Cardiac septum (tissue), 1 donor: ENCODE measurements around the gene NFYB. TPM values are rescaled to one million over a fixed set of nuclear protein-coding genes. Genes with fewer than 3 reads are reported as not detected.
"Not testable (repeated sequence)": the region's sequence is repeated elsewhere in the genome, so short reads cannot be mapped to it uniquely, and the experiment has no call there.

Source experiments
- DNase-seq: peaks from one replicate; pipeline ENCODE4 v3.0.0-alpha.2; 2020; ENCODE audit warnings: low spot score
- intact Hi-C: fragments of 100-400 bp; cut with DNase I; formaldehyde crosslinking; loops from one replicate; pipeline ENCODE4 v1.14.0; 2022
- total RNA-seq: library from RNA; stranded (reverse); fragmentation: NEBNext Ultra II Directional; extraction: Animal tissue kit (Norgen Biotek cat#: 25700); gene quantifications from one replicate; pipeline ENCODE4 v1.2.1, GENCODE V29; 2021
- donor health status: DM: no; HTN: no; CAD: no.

NFYB gene
- total RNA-seq, 1 donor from 2014 or later: 31.1 TPM

DNA sequence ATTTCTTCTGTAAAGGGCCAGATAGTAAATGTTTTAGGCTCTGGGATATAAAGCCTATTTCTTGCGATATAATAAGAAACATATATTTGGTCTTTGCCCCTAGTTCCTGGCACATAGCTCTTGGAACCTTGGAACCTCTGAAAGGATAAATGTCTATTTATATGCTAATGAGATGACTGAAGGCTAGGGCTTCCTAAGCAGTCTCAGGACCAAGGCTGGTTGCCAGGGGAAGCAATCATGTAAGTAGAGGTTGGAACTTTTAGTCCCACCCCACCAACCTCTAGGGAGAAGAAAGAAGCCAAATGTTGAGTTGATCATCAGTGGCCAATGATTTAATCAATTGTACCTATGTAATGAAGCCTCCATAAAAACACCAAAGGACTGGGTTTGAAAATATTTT, 26.6 kb upstream of the NFYB start:
- DNase-seq: no peak
- intact Hi-C loops: no loop called here

DNA sequence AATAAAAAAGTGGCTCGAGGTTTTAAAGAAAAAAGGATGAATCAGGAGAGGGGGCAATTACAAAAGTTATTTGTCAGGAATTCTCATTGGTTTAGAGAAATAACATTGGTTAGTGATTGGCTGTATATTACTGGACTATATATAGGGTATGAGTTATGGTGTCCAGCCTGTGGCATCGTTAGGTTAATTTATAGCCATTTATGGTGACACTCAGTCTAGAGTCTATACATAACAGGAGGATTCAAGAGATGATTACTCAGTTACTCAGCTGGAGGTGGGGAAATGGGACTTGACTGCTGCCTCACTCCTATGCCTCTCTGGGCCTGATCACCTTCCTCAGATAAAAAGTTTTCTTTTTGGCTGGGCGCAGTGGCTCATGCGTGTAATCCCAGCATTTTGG, 25.6 kb upstream of the NFYB start:
- intact Hi-C loops: no loop called here
- DNase-seq: no peak

DNA sequence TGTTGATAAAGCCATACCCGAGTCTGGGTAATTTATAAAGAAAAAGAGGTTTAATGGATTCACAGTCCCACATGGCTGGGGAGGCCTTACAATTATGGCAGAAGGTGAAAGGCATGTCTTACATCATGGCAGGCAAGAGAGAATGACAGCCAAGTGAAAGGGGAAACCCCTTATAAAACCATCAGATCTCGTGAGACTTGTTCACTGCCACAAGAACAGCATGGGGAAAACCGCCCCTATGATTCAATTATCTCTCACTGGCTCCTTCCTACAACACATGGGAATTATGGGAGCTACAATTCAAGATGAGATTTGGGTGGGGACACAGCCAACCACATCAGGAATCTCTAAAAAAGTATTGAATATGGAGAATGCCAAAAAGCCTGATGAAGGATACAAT, 25.0 kb upstream of the NFYB start:
- DNase-seq, intact Hi-C loops: not testable (repeated sequence)

DNA sequence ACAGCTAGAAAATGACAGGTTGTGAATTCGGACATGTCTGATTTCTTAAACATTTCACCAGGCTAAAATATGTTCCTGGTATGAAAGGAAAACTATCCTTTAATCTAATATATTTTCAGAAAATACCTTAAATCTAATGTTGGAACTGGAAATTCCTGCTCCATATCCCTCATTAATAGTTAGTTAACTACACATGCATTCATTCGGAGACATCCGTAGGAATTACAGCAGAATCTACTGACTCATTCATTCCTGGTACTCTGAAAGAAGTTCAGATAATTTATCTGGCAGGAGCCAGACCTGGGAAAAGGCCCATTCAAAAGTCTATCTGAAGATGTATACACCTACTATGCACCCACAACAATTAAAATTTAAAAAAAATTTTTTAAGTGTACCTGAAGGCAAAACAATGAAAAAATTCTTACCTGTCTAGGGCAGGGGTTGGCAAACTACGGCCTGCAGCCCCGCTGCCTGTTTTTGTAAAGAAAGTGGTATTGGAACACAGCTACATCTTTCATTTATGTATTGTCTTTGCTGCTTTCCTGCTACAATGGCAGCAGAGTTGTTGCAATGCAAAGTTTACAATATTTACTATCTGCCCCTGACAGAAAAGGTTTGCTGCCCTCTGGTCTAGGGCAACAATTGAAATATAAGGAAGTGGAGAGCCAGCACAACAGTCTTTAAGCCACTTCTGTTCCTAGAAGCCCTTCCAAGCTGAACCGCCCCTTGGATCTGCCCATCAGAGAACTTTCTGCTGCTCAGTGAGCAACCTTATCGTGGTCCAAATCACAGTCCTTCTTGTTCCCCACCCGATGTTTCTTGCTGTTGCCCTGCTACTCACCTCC, 17.9 kb upstream of the NFYB start:
- DNase-seq: no peak
- intact Hi-C loops: no loop called here

DNA sequence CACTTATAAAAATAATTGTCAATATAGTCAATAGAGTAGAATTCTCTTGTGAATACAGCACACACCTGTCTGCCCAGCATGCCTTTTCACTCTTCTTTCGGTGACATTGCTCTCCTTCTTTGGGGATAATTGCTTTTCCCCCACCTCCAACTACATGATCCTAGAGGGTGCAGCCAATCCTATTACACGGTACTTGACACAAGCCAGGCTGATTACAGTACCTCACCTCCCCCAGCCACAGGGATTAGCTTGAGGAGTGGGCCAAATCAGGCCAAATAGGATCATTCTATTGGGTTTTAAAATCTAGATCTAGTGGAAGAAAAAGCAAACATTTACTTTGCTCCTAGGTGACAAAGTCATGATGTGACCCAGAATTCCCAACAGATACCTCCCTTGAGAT, 16.8 kb upstream of the NFYB start:
- DNase-seq: no peak

DNA sequence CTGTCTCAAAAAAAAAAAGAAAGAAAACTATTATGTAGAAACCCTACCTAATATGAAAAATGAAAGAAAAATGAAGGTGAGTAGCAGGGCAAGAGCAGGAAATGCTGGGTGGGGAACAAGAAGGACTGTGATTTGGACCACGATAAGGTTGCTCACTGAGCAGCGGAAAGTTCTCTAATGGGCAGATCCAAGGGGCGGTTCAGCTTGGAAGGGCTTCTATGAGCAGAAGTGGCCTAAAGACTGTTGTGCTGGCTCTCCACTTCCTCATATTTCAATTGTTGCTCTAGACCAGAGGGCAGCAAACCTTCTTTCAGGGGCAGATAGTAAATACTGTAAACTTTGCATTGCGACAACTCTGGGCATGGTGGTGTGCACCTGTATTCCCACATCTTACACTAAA, 16.3 kb upstream of the NFYB start:
- intact Hi-C loops: no loop called here
- no peak for DNase-seq

More for the DNA sequence above, 16.8 kb upstream of the NFYB start:
- intact Hi-C loops: no loop called here

DNA sequence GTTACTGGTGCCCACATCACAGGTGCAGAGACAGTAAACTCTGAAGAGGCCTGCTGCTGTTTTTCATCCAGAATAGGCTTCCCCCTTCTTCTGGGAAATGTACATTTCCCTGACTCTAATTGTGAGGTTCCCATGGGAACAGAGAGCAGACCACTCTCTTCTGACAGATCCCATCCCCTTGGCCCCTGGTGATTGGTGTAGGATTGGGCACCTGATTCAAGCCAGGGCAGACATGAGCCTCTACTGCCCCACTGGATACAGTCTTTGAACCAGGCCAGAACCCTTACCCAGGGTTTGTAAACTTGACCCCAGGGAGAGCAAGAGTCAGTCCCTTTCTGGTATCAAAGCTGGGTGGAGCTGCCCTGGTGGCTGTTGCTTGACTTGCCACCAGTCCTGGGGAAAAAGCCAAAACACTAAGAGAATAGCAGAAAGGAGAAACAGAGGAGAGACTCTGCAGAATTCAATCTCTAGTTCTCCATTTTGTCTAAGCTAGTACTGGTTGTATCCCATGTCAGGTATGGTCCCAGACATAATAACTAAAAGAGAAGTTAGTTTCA, 14.8 kb upstream of the NFYB start:
- DNase-seq: no peak
- intact Hi-C loops: no loop called here

DNA sequence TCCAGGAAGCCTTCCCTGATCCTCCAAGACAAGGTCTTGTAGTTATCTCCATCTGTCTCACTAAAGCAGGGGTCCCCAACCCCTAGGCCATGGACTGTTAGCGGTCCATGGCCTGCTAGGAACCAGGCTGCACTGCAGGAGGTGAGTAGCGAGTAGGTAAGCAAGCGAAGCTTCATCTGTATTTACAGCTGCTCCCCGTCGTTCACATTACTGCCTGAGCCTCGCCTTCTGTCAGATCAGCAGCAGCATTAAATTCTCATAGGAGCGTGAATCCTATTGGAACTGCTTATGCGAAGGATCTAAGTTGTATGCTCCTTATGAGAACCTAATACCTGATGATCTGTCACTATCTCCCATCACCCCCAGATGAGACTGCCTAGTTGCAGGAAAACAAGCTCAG, 12.4 kb upstream of the NFYB start:
- DNase-seq: no peak
- intact Hi-C loops: no loop called here

DNA sequence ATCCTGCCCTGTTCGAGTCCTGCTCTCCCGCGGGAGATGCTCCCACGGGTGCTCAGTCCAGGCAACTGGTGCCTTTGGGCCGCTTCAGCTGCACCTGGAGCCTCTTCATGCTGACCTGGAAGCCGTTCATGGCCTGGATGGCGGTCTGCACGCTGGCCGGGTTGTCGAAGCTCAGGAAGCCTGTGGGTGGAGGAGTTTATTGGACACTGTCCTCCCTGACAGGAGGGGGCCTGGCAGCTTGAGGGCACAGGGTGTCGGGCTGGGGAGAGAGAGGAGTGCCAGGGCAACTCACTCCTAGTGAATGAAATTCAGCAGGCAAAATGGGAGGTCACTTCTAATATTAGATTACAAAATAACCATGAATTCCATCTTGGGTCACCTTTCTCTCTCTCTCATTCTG, 9.3 kb upstream of the NFYB start:
- intact Hi-C loops: no loop called here

DNA sequence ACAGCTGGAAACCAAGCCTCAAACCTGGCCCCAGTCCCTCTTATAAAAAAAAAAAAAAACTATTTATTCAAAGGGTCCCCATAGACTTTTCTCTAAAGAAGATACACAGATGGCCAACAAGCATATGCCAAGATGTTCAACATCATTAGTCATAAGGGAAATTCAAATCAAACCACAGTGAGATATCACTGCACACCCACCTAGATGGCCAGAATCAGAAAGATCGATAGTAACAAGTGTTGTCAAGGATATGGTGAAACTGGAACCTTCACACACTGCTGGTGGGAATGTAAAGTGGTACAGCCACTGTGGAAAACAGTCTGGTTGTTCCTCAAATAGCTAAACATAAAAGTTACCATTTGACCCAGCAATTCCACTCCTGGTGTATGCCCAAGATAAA, 5.9 kb upstream of the NFYB start:
- intact Hi-C loops: no loop called here
- DNase-seq: no peak

More for the DNA sequence above, 9.3 kb upstream of the NFYB start:
- no peak for DNase-seq

DNA sequence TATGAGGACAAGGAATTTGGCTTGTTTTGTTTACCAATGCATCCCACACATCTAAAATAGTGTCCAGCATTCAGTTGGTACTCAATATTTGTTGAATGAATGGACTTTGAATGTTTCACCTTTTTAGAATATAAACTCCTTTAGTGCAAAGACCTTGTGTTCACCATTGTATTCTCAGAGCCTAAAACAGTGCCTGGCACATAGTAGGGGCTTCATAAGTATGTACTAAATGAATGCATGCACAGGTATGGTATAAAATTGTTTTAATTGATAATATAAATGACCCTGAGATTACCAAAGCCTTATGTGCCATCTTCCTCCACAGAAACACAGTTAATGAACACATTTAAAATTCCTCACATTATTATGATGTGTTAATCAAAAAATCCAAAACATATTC, 5.0 kb upstream of the NFYB start:
- intact Hi-C loops: no loop called here
- no peak for DNase-seq

DNA sequence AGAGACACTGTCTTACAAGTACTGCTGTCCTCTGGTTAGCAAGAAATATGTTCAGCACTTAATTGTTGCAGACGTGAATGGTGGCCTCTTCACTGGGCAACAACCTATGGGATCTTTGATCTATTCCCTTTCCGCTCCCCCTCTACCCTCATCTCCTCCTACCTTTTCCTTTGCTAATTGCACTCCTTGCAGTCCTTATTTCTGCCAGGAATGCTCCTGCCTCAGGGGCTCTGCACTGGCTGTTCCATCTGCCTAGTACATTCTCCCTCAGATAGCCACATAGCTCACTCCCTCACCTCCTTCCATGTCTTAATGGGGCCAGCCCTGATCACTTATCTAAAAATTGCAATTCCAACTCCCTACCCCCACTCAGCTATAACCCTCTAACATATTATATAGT, 4.5 kb upstream of the NFYB start:
- DNase-seq: no peak
- intact Hi-C loops: no loop called here

DNA sequence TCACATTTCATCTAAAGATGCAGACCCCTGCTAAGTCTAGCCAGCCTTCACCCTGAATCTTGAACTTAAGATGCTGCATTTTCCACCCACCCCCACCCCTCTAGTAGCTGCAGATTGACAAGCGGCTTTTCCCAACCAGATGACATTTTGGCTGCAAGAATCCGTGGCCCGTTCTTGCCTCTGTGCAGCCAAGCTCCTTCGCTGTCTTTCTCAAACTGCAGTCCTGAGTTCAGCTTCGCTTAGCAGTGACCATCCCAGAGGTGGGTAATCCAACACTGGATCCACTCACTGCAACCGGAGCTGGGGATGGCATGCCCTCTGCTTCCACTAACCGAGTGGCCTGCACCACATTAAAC, 765 bp upstream of the NFYB start:
- intact Hi-C loops: loop anchor here (5.0 kb wide), 1 partner anchor 76 kb away; the partner anchor contains the start of gene HCFC2
- DNase-seq: no peak

DNA sequence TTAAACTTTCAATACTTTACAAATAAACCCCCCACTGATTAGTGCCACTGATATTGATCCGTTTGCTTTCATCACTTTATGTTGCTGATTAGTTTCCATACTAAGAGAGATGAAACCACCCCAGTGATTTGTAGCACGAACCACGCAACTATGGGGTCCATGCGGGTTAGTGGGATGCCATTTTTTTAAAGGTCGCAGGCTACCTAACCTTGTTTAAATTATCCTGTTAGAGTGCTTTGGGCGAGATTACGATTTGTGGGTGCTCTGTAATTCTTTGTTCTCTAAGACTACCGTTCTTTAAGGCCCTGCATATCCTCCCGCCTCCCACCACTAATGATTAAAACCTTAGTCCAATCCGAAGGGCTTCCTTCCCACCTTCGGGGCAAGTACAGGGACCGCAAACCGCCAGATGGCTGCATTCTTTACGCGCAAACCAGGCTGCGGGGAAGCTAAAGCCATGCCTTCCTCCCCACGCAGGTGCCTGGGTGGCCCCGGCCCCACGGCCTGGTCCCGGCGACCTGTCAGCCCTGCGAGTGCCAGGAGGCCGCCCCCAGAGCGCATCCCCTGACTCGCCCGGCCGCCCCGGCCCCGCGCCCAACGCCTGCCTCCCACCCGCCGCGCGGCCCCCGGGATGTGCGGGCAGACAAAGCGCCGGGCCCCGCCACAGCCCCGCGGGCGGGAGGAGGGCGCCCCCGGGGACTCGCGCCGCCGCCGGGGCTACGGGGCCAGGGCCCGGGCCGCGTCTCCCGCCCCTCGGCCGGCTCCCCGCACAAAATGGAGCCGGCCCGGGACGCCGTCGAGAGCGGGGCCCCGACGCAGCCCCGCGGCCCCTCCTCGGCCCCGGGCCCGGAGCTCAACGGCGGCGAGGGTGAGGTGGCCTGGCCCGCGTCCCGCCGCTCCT, 759 bp downstream of the NFYB start:
- intact Hi-C loops: loop anchor here (5.0 kb wide), 1 partner anchor 75 kb away; the partner anchor contains the start of gene HCFC2
- peak; percentile 77 for DNase-seq

DNA sequence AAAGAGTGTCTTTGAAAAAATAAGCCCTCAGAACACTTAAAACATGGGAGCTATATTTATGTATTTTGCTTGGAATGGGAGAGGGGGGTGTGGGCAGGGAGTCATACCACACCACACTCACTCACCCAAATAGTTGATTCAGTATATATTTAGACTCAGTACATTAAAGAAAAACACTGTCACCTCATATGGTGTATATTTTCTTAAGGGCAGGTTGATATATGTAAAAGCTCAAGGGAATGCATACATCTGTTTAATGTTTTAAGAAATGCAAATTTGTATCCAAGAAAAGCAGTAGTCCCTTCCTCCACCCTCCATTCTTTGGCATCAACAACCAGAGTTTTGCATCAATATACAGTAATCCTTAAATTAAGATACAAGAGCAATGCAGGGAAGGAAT, 1.4 kb downstream of the NFYB start:
- no peak for DNase-seq
- intact Hi-C loops: loop anchor here (5.0 kb wide), 1 partner anchor 74 kb away; the partner anchor contains the start of gene HCFC2

DNA sequence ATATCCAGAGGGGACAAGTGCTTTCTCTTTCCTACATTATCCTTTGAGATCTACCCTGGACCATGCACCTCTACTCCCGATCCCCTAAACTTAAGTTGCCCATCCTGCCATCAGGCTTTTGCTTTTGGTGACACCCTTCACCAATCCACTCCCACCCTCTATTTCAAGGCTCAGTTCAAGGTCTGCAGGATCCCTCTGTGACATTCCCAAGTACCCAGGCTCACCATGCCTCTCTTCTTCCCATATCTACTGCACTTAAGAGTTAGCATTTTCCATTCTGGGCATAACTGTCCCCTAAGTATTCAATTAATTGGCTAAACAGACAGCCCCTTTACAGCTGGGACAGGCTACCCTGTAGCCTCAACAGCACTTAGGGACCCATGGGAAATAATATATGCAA, 3.1 kb downstream of the NFYB start:
- intact Hi-C loops: loop anchor here (5.0 kb wide), 1 partner anchor 73 kb away; the partner anchor contains the start of gene HCFC2
- DNase-seq: no peak

DNA sequence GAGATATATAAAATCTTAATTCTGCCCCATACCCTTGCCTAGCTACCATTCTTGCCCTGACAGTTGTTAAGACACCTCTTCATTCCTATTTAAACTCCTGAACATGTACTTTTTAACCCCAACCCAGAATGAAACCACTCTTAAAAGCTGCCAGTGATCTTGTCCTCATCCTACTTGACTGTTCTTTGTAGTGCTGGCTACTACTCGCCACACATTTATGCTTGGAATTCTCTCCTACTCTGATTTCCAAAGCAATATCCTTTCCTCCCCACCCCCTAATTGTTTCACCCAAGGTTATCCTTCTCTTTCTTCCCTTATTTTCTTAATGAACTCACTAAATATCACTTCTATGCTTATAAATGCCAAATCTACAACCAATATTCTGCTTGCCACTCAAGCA, 4.1 kb downstream of the NFYB start:
- DNase-seq: no peak
- intact Hi-C loops: no loop called here

DNA sequence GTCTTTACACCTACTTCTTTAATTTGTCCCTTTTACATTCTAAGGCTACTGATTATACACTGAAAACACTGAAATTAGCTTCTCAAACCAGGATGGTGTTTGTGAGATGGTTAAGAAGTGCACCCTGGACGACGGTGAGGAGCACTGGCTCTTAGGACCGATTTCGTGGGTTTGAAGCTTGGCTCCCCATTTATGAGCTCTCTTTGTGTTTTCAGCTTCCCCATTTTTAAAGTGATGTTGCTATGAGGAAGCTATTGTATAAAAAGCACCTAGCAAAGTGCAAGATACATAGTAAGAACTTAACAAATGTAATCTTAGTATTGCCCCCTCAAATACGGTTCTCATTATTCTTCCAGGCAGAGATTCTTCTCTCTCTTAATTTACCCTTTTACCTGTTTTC, 4.7 kb downstream of the NFYB start:
- DNase-seq: no peak
- intact Hi-C loops: no loop called here

DNA sequence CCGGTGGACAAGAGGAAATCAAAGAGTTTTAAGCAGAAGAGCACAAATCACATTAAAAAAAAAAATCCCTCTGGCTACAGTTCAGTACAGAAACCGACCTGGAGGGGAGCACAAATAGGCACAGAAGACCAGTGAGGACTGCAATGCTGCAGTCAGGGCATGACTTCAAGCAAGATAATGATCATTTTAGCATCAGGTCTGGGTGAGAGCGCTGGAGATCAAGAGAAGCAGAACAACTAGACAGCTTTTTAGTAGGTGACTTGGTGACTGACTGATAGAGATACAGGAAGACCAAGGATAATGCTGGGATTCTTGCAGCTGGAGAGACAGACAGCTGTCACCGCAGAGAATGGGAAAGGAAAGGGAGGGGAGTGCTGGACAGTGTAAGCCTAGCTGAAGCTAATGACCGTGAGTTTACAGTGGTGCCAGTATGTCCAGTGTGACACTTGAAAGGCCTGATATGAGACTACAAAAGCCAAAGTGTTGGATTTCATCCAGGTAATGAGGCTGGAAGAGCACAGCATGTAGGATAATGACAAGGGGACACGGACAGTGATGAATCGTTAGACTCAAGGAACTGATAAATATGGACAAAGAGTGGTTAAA, 5.6 kb downstream of the NFYB start:
- intact Hi-C loops: no loop called here
- no peak for DNase-seq

DNA sequence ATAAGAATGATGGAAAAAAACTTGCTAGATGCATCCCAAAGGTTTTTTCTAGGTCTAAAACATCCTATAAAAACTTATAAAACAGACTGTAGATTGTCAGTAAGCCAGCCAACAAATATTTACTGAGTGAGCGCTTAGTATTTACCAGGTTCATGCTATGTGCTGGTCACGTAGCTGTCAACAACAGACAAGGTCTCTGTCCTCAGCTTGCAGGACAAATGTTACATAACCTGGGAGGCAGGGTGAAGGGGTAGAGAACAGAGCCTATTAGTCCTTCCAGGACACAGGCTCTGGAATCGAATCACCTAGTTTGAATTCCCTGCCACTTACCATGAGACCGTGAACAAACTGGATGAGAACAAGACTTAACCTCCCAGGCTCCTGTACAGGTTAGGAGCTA, 6.4 kb downstream of the NFYB start:
- no peak for DNase-seq
- intact Hi-C loops: no loop called here
